Pancreas (tissue), 10 donors: Measurements from ENCODE around the gene SLC2A4. TPM values are rescaled to one million over a fixed set of nuclear protein-coding genes. Genes with fewer than 3 reads are reported as not detected.

ENCODE experiments used
- ATAC-seq, 4 donors: fragments of 200-7000 bp; cut with Tn5 transposase; one replicate each; pipeline versions ENCODE4 v1.8.0 to v1.9.1; 2020; ENCODE audit warnings: mild to moderate bottlenecking in 4 of 4, moderate library complexity in 4 of 4
- DNase-seq, 6 donors: peaks; one replicate each; pipeline ENCODE4 v3.0.0-alpha.2; 2020
- FAIRE-seq: peaks from 2 replicates; lab custom pipeline; 2012; peaks lifted over from hg19 to GRCh38; lab: Jason Lieb, UNC
- H3K27ac ChIP-seq, 4 donors: fragments of 200-600 bp; sonication (generic); 1 replicate in 3 of 4; 2 replicates in 1 of 4; pipeline versions ENCODE4 v1.5.0 to v1.8.0; 2020
- H3K27me3 ChIP-seq, 4 donors: fragments of 200-600 bp; one replicate each; pipeline ENCODE4 v1.8.0; 2021
- H3K36me3 ChIP-seq, 3 donors: fragments of 200-600 bp; sonication (generic) in 1 of 3; one replicate each; pipeline versions ENCODE4 v1.5.0 to v1.8.0; 2020 to 2021
- H3K4me1 ChIP-seq, 3 donors: fragments of 200-600 bp; one replicate each; pipeline ENCODE4 v1.8.0; 2021
- H3K4me3 ChIP-seq, 4 donors: fragments of 200-600 bp; sonication (generic) in 2 of 4; one replicate each; pipeline versions ENCODE4 v1.5.0 to v1.8.0; 2020 to 2021
- H3K9me3 ChIP-seq, 4 donors: fragments of 200-600 bp; one replicate each; pipeline ENCODE4 v1.8.0; 2021
- CTCF ChIP-seq, 4 donors: fragments of 200-600 bp; sonication (generic) in 3 of 4; IDR thresholded peaks; one replicate each; pipeline versions ENCODE4 v1.5.0 to v1.8.0; 2021; ENCODE audit warnings: antibody characterized with exemption in 4 of 4
- WGBS, 2 donors: extraction: QIAGEN DNeasy Blood & Tissue Kit; methylation state at CpG; one replicate each; pipeline ENCODE4 v1.1.7; 2013; 5-methylcytosine and 5-hydroxymethylcytosine counted together
- intact Hi-C, 3 donors: fragments of 100-400 bp; cut with DNase I; formaldehyde crosslinking; loops; one replicate each; pipeline versions ENCODE4 v1.11.1 to v1.14.2; 2022
- polyA plus RNA-seq, 2 donors: library from polyadenylated mRNA; stranded (reverse); fragments of 200-250 nt; gene quantifications; one replicate each; pipeline ENCODE4 v1.2.3, GENCODE V29; 2013
- total RNA-seq, 6 donors: library from RNA; stranded (reverse); fragmentation: NEBNext Ultra II Directional in 4 of 6; extraction: Animal tissue kit (Norgen Biotek cat#: 25700) in 4 of 6; gene quantifications; one replicate each; pipeline versions ENCODE4 v1.2.1 to v1.2.4, GENCODE V29; 2021 to 2023
- donor health status: healthy with polysubstance abuse.
- donor health status: DM: no; HTN: no; CAD: no; lungs with moderate emphysema.
- donor health status: DM: no; HTN: no; CAD: no.
- donor health status: control.
- donor health status: control.
- donor health status: Bipolar disorder and iron deficiency.
- donor health status: DM: yes; HTN: yes; CAD: no.
- donor health status: DM: no; HTN: no; CAD: no.
- donor health status: DM: no; HTN: no; CAD: no.
- donor health status: DM: yes; HTN: yes; CAD: no.

SLC2A4 gene
- total and polyA plus RNA-seq, 8 donors: 0.16 to 1.8 (median 0.60) TPM

GRCh38 chr17:7260651-7261378, 20.7 kb upstream of the SLC2A4 start:
- H3K4me3 ChIP-seq: peak overlapping the region; percentile 50 to 83 (median 74)
- DNase-seq (peak; percentile 82 to 94 (median 87)), FAIRE-seq (no peak), ATAC-seq (peak; percentile 64 to 72 (median 70))
- H3K9me3 ChIP-seq: no peaks in the 10 kb centered on the region
- TF ChIP-seq CTCF (IDR thresholded peaks at IDR 0.05): no peak
- intact Hi-C loops: loop anchor here in 1 of 3 donors (10.0 kb wide), 1 partner anchor 54 kb away; the partner anchor contains the start of gene GPS2
- peak overlapping the region; percentile 97 to 99 (median 98) for H3K27ac ChIP-seq
- 3% methylated on average over 52 to 54 of the region's 54 CpGs for WGBS, 2 donors
- H3K4me1 ChIP-seq: peaks cover 0 to 9% (median 6%) of the 10 kb centered on the region in 3 donors
- H3K36me3 ChIP-seq: peaks cover 4 to 10% (median 6%) of the 10 kb centered on the region in 3 donors
- H3K27me3 ChIP-seq: no peaks in the 10 kb centered on the region

GRCh38 chr17:7261379-7262191, 19.9 kb upstream of the SLC2A4 start:
- no peak for TF ChIP-seq CTCF (IDR thresholded peaks at IDR 0.05)
- ATAC-seq: peak; percentile 10 to 25 (median 12)
- 3 to 5% methylated on average over 62 to 71 of the region's 71 CpGs for WGBS, 2 donors

GRCh38 chr17:7262192-7262934, 19.2 kb upstream of the SLC2A4 start, which contains the start of gene CLDN7:
CLDN7 (minus strand) TSS chr17:7262478; CDS start chr17:7262043, 435 bp downstream.
- peaks cover 0 to 4% (median 2%) of the 10 kb centered on the region in 3 donors for H3K36me3 ChIP-seq
- FAIRE-seq (no peak), ATAC-seq (peak; percentile 79 to 86 (median 84)), DNase-seq (peak; percentile 93 to 97 (median 96))
- no peaks in the 10 kb centered on the region for H3K27me3 ChIP-seq
- TF ChIP-seq CTCF (IDR thresholded peaks at IDR 0.05): peak in 1 of 4 donors; percentile 9
- WGBS, 2 donors: 1 to 2% methylated on average over 51 to 64 of the region's 64 CpGs
- H3K27ac ChIP-seq: peak within 1 kb of the TSS; percentile 97 to 99 (median 98)
- peak within 1 kb of the TSS; percentile 50 to 83 (median 74) for H3K4me3 ChIP-seq
- intact Hi-C loops: loop anchor here in 1 of 3 donors (10.0 kb wide), 1 partner anchor 52 kb away; the partner anchor contains the start of gene GPS2
- H3K4me1 ChIP-seq: peaks cover 0 to 9% (median 6%) of the 10 kb centered on the region in 3 donors
- H3K9me3 ChIP-seq: no peaks in the 10 kb centered on the region

More at GRCh38 chr17:7261379-7262191, 19.9 kb upstream of the SLC2A4 start:
- Histone ChIP-seq H3K36me3 (peaks cover 0 to 10% (median 4%) of the 10 kb centered on the region in 3 donors), H3K4me3 (peak overlapping the region; percentile 50 to 83 (median 74)), H3K27ac (peak overlapping the region; percentile 97 to 99 (median 98)), H3K27me3 (no peaks in the 10 kb centered on the region), H3K4me1 (peaks cover 0 to 9% (median 6%) of the 10 kb centered on the region in 3 donors), H3K9me3 (no peaks in the 10 kb centered on the region)
- intact Hi-C loops: loop anchor here in 1 of 3 donors (10.0 kb wide), 1 partner anchor 53 kb away; the partner anchor contains the start of gene GPS2
- DNase-seq: peak in 5 of 6 donors; percentile 50 to 81 (median 63)
- FAIRE-seq: no peak
